PC-9 (cell line): ENCODE measurements around the gene HSPA4L. TPM values are rescaled to one million over a fixed set of nuclear protein-coding genes. Genes with fewer than 3 reads are reported as not detected.

Experiments used
- BruUV-seq: library from RNA; stranded (reverse); fragments of 400-500 nt; replicated peaks from 2 replicates; lab custom pipeline; 2021; lab: Mats Ljungman, UMichigan
- CTCF ChIA-PET: fragments of 300-600 bp; sonication (Branson Sonifier 250); formaldehyde crosslinking; loops from one replicate; lab custom pipeline; 2022; ENCODE audit warnings: antibody characterized with exemption; lab: Charles Lee
- POLR2A ChIA-PET: fragments of 300-600 bp; sonication (Branson Sonifier 250); formaldehyde crosslinking; loops from one replicate; lab custom pipeline; 2022; ENCODE audit warnings: antibody characterized with exemption; ENCODE audit not compliant: unreplicated experiment; lab: Charles Lee
- DNase-seq, 2 experiments: peaks; one replicate each; pipeline versions ENCODE4 v3.0.0 to v3.0.0-alpha.2; 2015 to 2022; ENCODE audit warnings: mixed read lengths in 1 of 2
- H2AFZ ChIP-seq: fragments of 200-600 bp; sonication (generic); 2 replicates; pipeline ENCODE4 v1.8.1; 2017; ENCODE audit warnings: antibody characterized with exemption
- H3F3A ChIP-seq: fragments of 200-600 bp; sonication (generic); 2 replicates; pipeline ENCODE4 v1.8.1; 2017; ENCODE audit warnings: antibody characterized with exemption, mild to moderate bottlenecking, low read depth; ENCODE audit not compliant: insufficient read depth
- H3K27ac ChIP-seq: fragments of 200-600 bp; sonication (generic); 2 replicates; pipeline ENCODE4 v1.6.1; 2016; ENCODE audit warnings: mixed run types
- H3K27me3 ChIP-seq: fragments of 200-600 bp; sonication (generic); 2 replicates; pipeline ENCODE4 v1.6.1; 2016; ENCODE audit warnings: low read depth, mixed run types; ENCODE audit not compliant: insufficient read depth
- H3K36me3 ChIP-seq: fragments of 200-600 bp; sonication (generic); 2 replicates; pipeline ENCODE4 v1.6.1; 2016; ENCODE audit warnings: low read depth, mixed run types
- H3K4me1 ChIP-seq: fragments of 200-600 bp; sonication (generic); replicated peaks from 2 replicates; pipeline ENCODE4 v1.6.1; 2016; ENCODE audit warnings: mixed run types; ENCODE audit not compliant: insufficient read depth
- H3K4me2 ChIP-seq: fragments of 200-600 bp; sonication (generic); 2 replicates; pipeline ENCODE4 v1.6.1; 2017; ENCODE audit warnings: mixed run types
- H3K4me3 ChIP-seq: fragments of 200-600 bp; sonication (generic); 2 replicates; pipeline ENCODE4 v1.6.1; 2016; ENCODE audit warnings: mixed run types
- H3K79me2 ChIP-seq: fragments of 200-600 bp; sonication (generic); 2 replicates; pipeline ENCODE4 v1.6.1; 2017; ENCODE audit warnings: low read depth, mixed run types
- H3K9me2 ChIP-seq: fragments of 200-600 bp; sonication (generic); 2 replicates; pipeline ENCODE4 v1.8.1; 2017; ENCODE audit warnings: mild to moderate bottlenecking; ENCODE audit not compliant: insufficient read depth
- H3K9me3 ChIP-seq: fragments of 200-600 bp; sonication (generic); 2 replicates; pipeline ENCODE4 v1.8.1; 2016; ENCODE audit warnings: low read depth; ENCODE audit not compliant: insufficient read depth
- H4K20me1 ChIP-seq: fragments of 200-600 bp; sonication (generic); 2 replicates; pipeline ENCODE4 v1.8.1; 2017; ENCODE audit not compliant: insufficient read depth
- CTCF ChIP-seq: fragments of 200-600 bp; sonication (generic); conservative IDR thresholded peaks from 2 replicates; pipeline ENCODE4 v1.6.1; 2017; ENCODE audit warnings: mixed run types, antibody characterized with exemption, mild to moderate bottlenecking, moderate library complexity
- EZH2 ChIP-seq: fragments of 200-600 bp; sonication (generic); IDR thresholded peaks from 2 replicates; pipeline ENCODE4 v1.8.0; 2017; ENCODE audit warnings: antibody characterized with exemption, low read depth
- intact Hi-C: fragments of 100-400 bp; cut with micrococcal nuclease; formaldehyde crosslinking; loops from one replicate; pipeline ENCODE4 v1.10.0; 2022; ENCODE audit not compliant: unreplicated experiment
- total RNA-seq: library from RNA; stranded (reverse); gene quantifications from 2 replicates; pipeline ENCODE4 v1.2.3, GENCODE V29; 2021

Gene HSPA4L
- total RNA-seq, 1 experiment from 2014 or later, result 5.1 TPM

GRCh38 chr4:127793528-127793927 is 11.4 kb downstream of the HSPA4L start:
- no peaks in the 10 kb centered on the region; the same call in 1 of the 2 replicates for H3K9me3 ChIP-seq
- H3F3A ChIP-seq, result no peaks in the 10 kb centered on the region; the same call in 1 of the 2 replicates
- intact Hi-C loops, result no loop called here
- H3K27me3 ChIP-seq, result no peaks in the 10 kb centered on the region
- BruUV-seq, result no TSS peak
- ChIA-PET POLR2A (no interaction called here), CTCF (no interaction called here)
- H3K36me3 ChIP-seq, result peaks cover 10% of the 10 kb centered on the region
- H3K4me1 ChIP-seq, result no peaks in the 10 kb centered on the region
- peaks cover 15% of the 10 kb centered on the region; the same call in 1 of the 2 replicates for H3K79me2 ChIP-seq
- no peaks in the 10 kb centered on the region for H3K9me2 ChIP-seq
- TF ChIP-seq EZH2, result no peak
- TF ChIP-seq CTCF, result no peak
- no peak overlapping the region for H3K4me3 ChIP-seq
- H4K20me1 ChIP-seq, result no peaks in the 10 kb centered on the region
- no peak overlapping the region for H2AFZ ChIP-seq
- DNase-seq, result no peak
- no peak overlapping the region for H3K4me2 ChIP-seq
- no peak overlapping the region for H3K27ac ChIP-seq

- intact Hi-C loops, result no loop called here
- peaks cover 17% of the 10 kb centered on the region for H3K36me3 ChIP-seq
- H3K4me2 ChIP-seq, result no peak overlapping the region
- BruUV-seq, result no TSS peak
- no peak for DNase-seq
- H3K9me2 ChIP-seq, result no peaks in the 10 kb centered on the region
- H2AFZ ChIP-seq, result no peak overlapping the region
- no peak overlapping the region for H3K4me3 ChIP-seq
- H3K79me2 ChIP-seq, result no peaks in the 10 kb centered on the region
- H3K27me3 ChIP-seq, result no peaks in the 10 kb centered on the region
- no peak overlapping the region for H3K27ac ChIP-seq
- H4K20me1 ChIP-seq, result no peaks in the 10 kb centered on the region
- no peaks in the 10 kb centered on the region for H3F3A ChIP-seq
- ChIA-PET POLR2A (no interaction called here), CTCF (interaction anchor here (0.6 kb wide), 1 partner anchor 236 kb away, joined by 8 read pairs; no protein-coding TSS in a partner anchor)
- no peaks in the 10 kb centered on the region; the same call in 1 of the 2 replicates for H3K9me3 ChIP-seq
- TF ChIP-seq EZH2, result no peak
- TF ChIP-seq CTCF, result no peak
- H3K4me1 ChIP-seq, result no peaks in the 10 kb centered on the region
Measured at GRCh38 chr4:127799711-127800110, 17.6 kb downstream of the HSPA4L start.

- no peak for DNase-seq
- ChIA-PET CTCF (no interaction called here), POLR2A (no interaction called here)
- H3K36me3 ChIP-seq, result peaks cover 6% of the 10 kb centered on the region; the same call in 1 of the 2 replicates
- H3K79me2 ChIP-seq, result no peaks in the 10 kb centered on the region
- H4K20me1 ChIP-seq, result no peaks in the 10 kb centered on the region
- no peak overlapping the region for H3K4me2 ChIP-seq
- no peak overlapping the region for H3K27ac ChIP-seq
- intact Hi-C loops, result no loop called here
- H2AFZ ChIP-seq, result no peak overlapping the region
- no peaks in the 10 kb centered on the region for H3K27me3 ChIP-seq
- no peak for TF ChIP-seq CTCF
- no peak for TF ChIP-seq EZH2
- H3K9me3 ChIP-seq, result no peaks in the 10 kb centered on the region
- no peaks in the 10 kb centered on the region for H3K9me2 ChIP-seq
- BruUV-seq, result no TSS peak
- H3F3A ChIP-seq, result no peaks in the 10 kb centered on the region
- no peaks in the 10 kb centered on the region for H3K4me1 ChIP-seq
- H3K4me3 ChIP-seq, result no peak overlapping the region
Measured at GRCh38 chr4:127809173-127809800, 27.2 kb downstream of the HSPA4L start.
